B cell (primary cell): ENCODE results near the gene GSTT4. TPM values are rescaled to one million over a fixed set of nuclear protein-coding genes. Genes with fewer than 3 reads are reported as not detected.
"Not testable (repeated sequence)": the region's sequence is repeated elsewhere in the genome, so short reads cannot be mapped to it uniquely, and the experiment has no call there.

ENCODE experiments used
- ATAC-seq: fragments of 200-7000 bp; cut with Tn5 transposase; one replicate; pipeline ENCODE4 v1.10.0; 2021; ENCODE audit warnings: low read depth, mild to moderate bottlenecking, moderate number of reproducible peaks, moderate library complexity
- CTCF ChIA-PET: fragments of 350-600 bp; sonication (Branson Sonifier 250); formaldehyde crosslinking; loops from one replicate; lab custom pipeline; 2021; ENCODE audit warnings: antibody characterized with exemption, inconsistent platforms; lab: Charles Lee
- POLR2A ChIA-PET: fragments of 350-600 bp; sonication (Branson Sonifier 250); formaldehyde crosslinking; loops from one replicate; lab custom pipeline; 2021; ENCODE audit warnings: antibody characterized with exemption; lab: Charles Lee
- DNase-seq: peaks from one replicate; pipeline ENCODE4 v3.0.0; 2013
- H2AFZ ChIP-seq: 2 replicates; pipeline ENCODE4 v1.6.1; 2012; ENCODE audit warnings: mild to moderate bottlenecking, low read depth, low read length; ENCODE audit not compliant: insufficient read depth, poor library complexity, severe bottlenecking
- H3K27ac ChIP-seq, 2 donors: 1 replicate in 1 of 2; 2 replicates in 1 of 2; pipeline ENCODE4 v1.5.1; 2012 to 2013; ENCODE audit warnings: low read length in 2 of 2, mild to moderate bottlenecking in 2 of 2, moderate library complexity in 1 of 2
- H3K27me3 ChIP-seq, 4 experiments: fragments of 200-600 bp in 1 of 4; sonication (generic) in 1 of 4; replicated peaks in 1 of 4; 1 replicate in 2 of 4; 2 replicates in 2 of 4; pipeline versions ENCODE4 v1.6.1 to v1.7.0; 2013 to 2016; ENCODE audit warnings: low read length in 3 of 4, mild to moderate bottlenecking in 2 of 4, mixed read lengths in 1 of 4, moderate library complexity in 1 of 4; ENCODE audit not compliant: insufficient read depth in 4 of 4, control insufficient read depth in 3 of 4; ENCODE audit errors: control extremely low read depth in 1 of 4
- H3K36me3 ChIP-seq, 2 experiments: replicated peaks in 1 of 2; 1 replicate in 1 of 2; 2 replicates in 1 of 2; pipeline versions ENCODE4 v1.6.1 to v1.7.1; 2013; ENCODE audit warnings: low read length in 1 of 2; ENCODE audit not compliant: insufficient read depth in 2 of 2, control insufficient read depth in 1 of 2; ENCODE audit errors: control extremely low read depth in 1 of 2, extremely low read depth in 1 of 2
- H3K4me1 ChIP-seq, 2 donors: fragments of 200-600 bp in 1 of 2; sonication (generic) in 1 of 2; 1 replicate in 1 of 2; 2 replicates in 1 of 2; pipeline versions ENCODE4 v1.5.1 to v1.6.1; 2013 to 2017; ENCODE audit warnings: low read length in 2 of 2; ENCODE audit not compliant: control insufficient read depth in 2 of 2, insufficient read depth in 2 of 2
- H3K4me2 ChIP-seq: replicated peaks from 2 replicates; pipeline ENCODE3; 2012; ENCODE audit warnings: mild to moderate bottlenecking, low read depth, low read length; ENCODE audit not compliant: poor library complexity, severe bottlenecking
- H3K4me3 ChIP-seq, 5 experiments: fragments of 200-600 bp in 1 of 5; sonication (generic) in 1 of 5; 1 replicate in 3 of 5; 2 replicates in 2 of 5; pipeline versions ENCODE4 v1.5.1 to v1.7.0; 2011 to 2016; ENCODE audit warnings: low read length in 4 of 5, mild to moderate bottlenecking in 4 of 5, low read depth in 2 of 5, control low read depth in 1 of 5, moderate library complexity in 1 of 5; ENCODE audit not compliant: insufficient read depth in 1 of 5; ENCODE audit errors: control extremely low read depth in 1 of 5, extremely low read depth in 1 of 5
- H3K79me2 ChIP-seq: fragments of 200-600 bp; sonication (generic); one replicate; pipeline ENCODE4 v1.6.0; 2016; ENCODE audit warnings: low read length; ENCODE audit not compliant: control insufficient read depth, insufficient read depth
- H3K9ac ChIP-seq: fragments of 200-600 bp; sonication (generic); 2 replicates; pipeline ENCODE4 v1.6.1; 2017; ENCODE audit warnings: mild to moderate bottlenecking, low read length, moderate library complexity
- H3K9me3 ChIP-seq, 3 donors: one replicate each; pipeline versions ENCODE4 v1.6.1 to v1.7.1; 2013; ENCODE audit warnings: low read length in 2 of 3; ENCODE audit not compliant: control insufficient read depth in 2 of 3, insufficient read depth in 1 of 3; ENCODE audit errors: control extremely low read depth in 1 of 3
- H4K20me1 ChIP-seq: 2 replicates; pipeline ENCODE4 v1.6.0; 2012; ENCODE audit warnings: mild to moderate bottlenecking, low read length; ENCODE audit not compliant: insufficient read depth, control insufficient read depth, poor library complexity, severe bottlenecking
- H3K27ac Mint-ChIP-seq: one replicate; pipeline ENCODE4 v1.8.0; 2021; ENCODE audit warnings: mixed read lengths
- H3K27me3 Mint-ChIP-seq: one replicate; pipeline ENCODE4 v1.8.0; 2021; ENCODE audit warnings: mixed read lengths
- H3K4me1 Mint-ChIP-seq: one replicate; pipeline ENCODE4 v1.8.0; 2021; ENCODE audit warnings: mixed read lengths
- H3K4me3 Mint-ChIP-seq: one replicate; pipeline ENCODE4 v1.8.0; 2021; ENCODE audit warnings: mixed read lengths
- H3K9me3 Mint-ChIP-seq: one replicate; pipeline ENCODE4 v1.8.0; 2022; ENCODE audit warnings: mixed read lengths; ENCODE audit not compliant: insufficient read depth
- CTCF ChIP-seq: fragments of 200-600 bp; IDR thresholded peaks from one replicate; pipeline ENCODE4 v1.8.0; 2022; ENCODE audit warnings: antibody characterized with exemption, mild to moderate bottlenecking
- EZH2 ChIP-seq: IDR thresholded peaks from 2 replicates; pipeline ENCODE4 v1.6.1; 2012; ENCODE audit warnings: borderline replicate concordance, low read depth, mild to moderate bottlenecking, moderate library complexity, low read length; ENCODE audit not compliant: insufficient read depth, poor library complexity, severe bottlenecking
- WGBS: methylation state at CpG from one replicate; pipeline ENCODE4 v1.1.5; 2013; ENCODE audit warnings: missing lambda C conversion rate; ENCODE audit not compliant: insufficient coverage; 5-methylcytosine and 5-hydroxymethylcytosine counted together
- intact Hi-C: fragments of 100-400 bp; cut with micrococcal nuclease; formaldehyde crosslinking; loops from one replicate; pipeline ENCODE4 v1.10.0; 2022
- polyA plus RNA-seq: library from polyadenylated mRNA; depleted of rRNA; stranded (reverse); fragments of >200 nt; gene quantifications from 2 replicates; pipeline ENCODE4 v1.2.3, GENCODE V29; 2012
- total RNA-seq, 2 donors: library from RNA; stranded (reverse); fragments of 120-200 nt in 1 of 2; gene quantifications; 1 replicate in 1 of 2; 2 replicates in 1 of 2; pipeline versions ENCODE4 v1.2.3 to v1.2.4, GENCODE V29; 2013 to 2022

Gene GSTT4
- total and polyA plus RNA-seq, 2 donors (not counting 1 experiment from before 2014, with no cell fraction given): not detected

GRCh38 chr22:24043958-24044357 lies 38.7 kb upstream of the GSTT4 start:
- TF ChIP-seq CTCF: no peak
- no peak for TF ChIP-seq EZH2

GRCh38 chr22:24043465-24043864 lies 38.2 kb upstream of the GSTT4 start:
- H4K20me1 ChIP-seq, H3K4me3 Mint-ChIP-seq, H3K4me3 ChIP-seq, H3K9ac ChIP-seq, DNase-seq, ATAC-seq, H3K4me2 ChIP-seq, H3K4me1 ChIP-seq, H3K9me3 ChIP-seq, H3K9me3 Mint-ChIP-seq, intact Hi-C loops, H2AFZ ChIP-seq, H3K27ac Mint-ChIP-seq, H3K4me1 Mint-ChIP-seq, H3K27me3 ChIP-seq, H3K79me2 ChIP-seq, POLR2A ChIA-PET, H3K27me3 Mint-ChIP-seq, H3K27ac ChIP-seq, CTCF ChIA-PET: not testable (repeated sequence)
- WGBS: no CpG with 5 or more reads among the region's 5 CpGs
- peaks cover 0 to 62% of the 10 kb centered on the region in 2 experiments for H3K36me3 ChIP-seq

More at GRCh38 chr22:24043958-24044357, 38.7 kb upstream of the GSTT4 start:
- Mint-ChIP-seq H3K27ac (no peak overlapping the region), H3K4me1 (no peaks in the 10 kb centered on the region), H3K27me3 (no peaks in the 10 kb centered on the region), H3K4me3 (no peak overlapping the region), H3K9me3 (no peaks in the 10 kb centered on the region)
- Histone ChIP-seq H3K79me2 (no peaks in the 10 kb centered on the region), H3K27me3 (no peaks in the 10 kb centered on the region), H3K36me3 (peaks cover 0 to 62% of the 10 kb centered on the region in 2 experiments), H3K4me3 (no peak overlapping the region), H3K4me2 (no peak overlapping the region), H3K9ac (no peak overlapping the region), H3K4me1 (no peaks in the 10 kb centered on the region), H2AFZ (no peak overlapping the region), H3K27ac (no peak overlapping the region), H3K9me3 (no peaks in the 10 kb centered on the region), H4K20me1 (no peaks in the 10 kb centered on the region)
- intact Hi-C loops: no loop called here
- CTCF ChIA-PET: no interaction called here
- ATAC-seq (no peak), DNase-seq (no peak)
- POLR2A ChIA-PET: no interaction called here
- 88% methylated on average over 2 of the region's 4 CpGs for WGBS
